SK-MEL-5 (cell line): ENCODE data around the gene DCAF10. TPM values are rescaled to one million over a fixed set of nuclear protein-coding genes. Genes with fewer than 3 reads are reported as not detected.
"Not testable (repeated sequence)": the region's sequence is repeated elsewhere in the genome, so short reads cannot be mapped to it uniquely, and the experiment has no call there.

Experiments used
- DNase-seq: peaks from one replicate; pipeline ENCODE4 v3.0.0-alpha.2; 2016; ENCODE audit warnings: low read depth, low spot score
- in situ Hi-C: cut with HindIII; loops from 2 replicates; pipeline ENCODE4 v1.10.0; 2016; ENCODE audit warnings: low sequenced_read_pairs, high pct_unique_total_duplicates, low pct_unique_long_range_greater_than_20kb
- total RNA-seq: library from RNA; depleted of rRNA; stranded (reverse); fragments of >200 nt; shearing (Covaris generic); gene quantifications from 2 replicates; pipeline ENCODE4 v1.2.3, GENCODE V29; 2014

Gene DCAF10
- total RNA-seq, 1 experiment from 2014 or later, result 10.3 TPM

DNA sequence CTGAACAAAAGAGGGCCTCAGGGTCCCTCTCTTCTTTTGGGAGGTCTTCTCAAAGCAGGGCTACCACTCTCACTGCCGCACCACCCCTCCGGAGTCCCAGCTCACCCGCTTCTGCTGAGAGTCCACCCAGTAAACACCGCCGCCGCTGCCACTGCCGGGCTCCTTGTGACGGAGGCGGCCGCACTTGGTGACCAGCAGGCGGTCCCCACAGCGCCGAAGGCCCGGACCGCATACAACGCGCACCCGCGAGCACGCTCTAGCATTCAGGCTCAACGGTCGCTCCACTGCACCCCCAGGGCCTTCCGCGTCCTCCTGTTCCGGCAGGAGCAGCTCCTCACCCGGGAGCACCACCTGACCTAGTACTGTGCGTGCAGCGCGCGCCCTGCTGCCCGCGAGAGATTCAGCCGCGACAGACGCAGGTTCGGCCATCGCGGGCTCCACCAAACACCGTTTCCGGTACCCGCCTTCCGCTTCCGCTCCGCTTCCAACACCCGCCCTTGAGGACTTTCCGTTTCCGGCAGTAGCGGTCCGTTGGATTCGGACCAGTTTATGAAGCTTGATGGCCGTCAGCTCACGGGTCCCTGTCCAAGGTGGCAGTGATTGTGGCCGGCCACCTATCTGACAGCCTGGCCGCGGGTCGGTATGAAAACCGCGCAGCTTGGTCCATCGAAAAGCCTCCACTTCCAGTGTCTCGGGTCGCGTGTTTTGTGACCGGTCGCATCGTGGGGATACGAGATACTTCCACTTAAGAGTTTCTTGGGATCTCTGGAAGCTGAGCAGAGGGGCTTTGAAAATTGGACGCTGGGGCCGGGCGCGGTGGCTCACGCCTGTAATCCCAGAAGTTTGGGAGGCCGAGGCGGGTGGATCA is 15.7 kb upstream of the DCAF10 start, which contains the start of gene EXOSC3:
EXOSC3 (minus strand) TSS at position 449 of the 868 bp plus-strand sequence; CDS start at position 429, 20 bp downstream.
- in situ Hi-C loops, result no loop called here
- DNase-seq, result peak; percentile 89

DNA sequence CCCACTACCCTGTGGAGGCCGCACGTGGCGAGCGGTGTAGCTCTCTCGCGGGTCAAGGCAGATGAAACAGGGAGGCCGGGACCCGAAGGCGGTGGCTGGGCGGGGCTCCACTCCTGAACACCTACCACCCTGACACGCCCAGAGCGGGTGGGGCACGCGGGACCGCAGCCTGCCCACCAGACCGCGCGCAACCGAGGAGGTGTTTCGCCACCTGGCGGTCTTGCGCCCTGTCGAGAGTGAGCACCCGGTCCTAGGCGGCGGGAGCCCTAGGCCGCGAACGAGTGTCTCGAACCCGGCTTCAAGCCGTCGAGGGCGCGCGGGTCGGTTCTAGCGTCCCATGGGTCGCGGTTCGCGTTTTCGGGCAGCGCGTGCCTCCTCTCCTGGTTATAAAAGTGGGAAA is 13.5 kb upstream of the DCAF10 start:
- DNase-seq, result no peak
- in situ Hi-C loops, result no loop called here

DNA sequence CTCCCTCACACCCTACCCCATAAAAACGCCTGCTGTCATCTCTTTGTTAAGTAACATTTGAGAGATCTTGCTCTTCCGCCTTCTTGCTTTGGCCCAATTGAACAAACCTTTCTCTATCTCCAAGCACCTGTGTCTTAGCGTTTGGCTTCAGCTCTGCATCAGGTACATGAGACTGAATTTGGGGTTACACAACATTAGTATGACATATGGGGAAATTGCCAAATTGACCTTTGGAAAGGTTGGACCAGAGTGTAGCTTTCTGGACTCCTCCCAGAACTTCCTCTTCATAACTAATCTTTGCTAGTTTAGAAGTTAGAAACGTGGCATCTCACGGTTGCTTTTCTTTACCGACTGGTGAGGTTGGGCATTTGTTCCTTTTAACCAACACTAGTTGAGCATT is 12.3 kb upstream of the DCAF10 start:
- DNase-seq, result no peak
- in situ Hi-C loops, result no loop called here

DNA sequence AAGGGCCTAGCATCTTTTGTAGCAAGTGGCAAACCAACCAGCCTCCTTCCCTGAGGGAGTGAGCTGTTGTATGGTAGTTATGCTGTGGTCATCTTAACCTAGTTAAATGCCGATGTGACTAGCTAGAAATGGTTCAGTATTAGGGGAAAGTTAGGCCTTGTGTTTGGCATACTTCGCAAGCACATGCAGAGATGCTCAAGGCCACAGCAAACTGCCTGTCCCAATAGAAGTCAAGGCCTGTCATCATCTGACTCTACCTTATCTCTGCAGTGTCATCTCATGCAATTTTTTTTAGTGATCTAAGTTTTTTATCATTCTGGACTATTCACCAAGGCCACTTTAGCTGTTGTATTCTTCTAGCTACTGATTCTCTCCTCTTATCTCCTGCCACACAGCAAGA is 10.5 kb upstream of the DCAF10 start:
- in situ Hi-C loops, result no loop called here
- DNase-seq, result no peak

DNA sequence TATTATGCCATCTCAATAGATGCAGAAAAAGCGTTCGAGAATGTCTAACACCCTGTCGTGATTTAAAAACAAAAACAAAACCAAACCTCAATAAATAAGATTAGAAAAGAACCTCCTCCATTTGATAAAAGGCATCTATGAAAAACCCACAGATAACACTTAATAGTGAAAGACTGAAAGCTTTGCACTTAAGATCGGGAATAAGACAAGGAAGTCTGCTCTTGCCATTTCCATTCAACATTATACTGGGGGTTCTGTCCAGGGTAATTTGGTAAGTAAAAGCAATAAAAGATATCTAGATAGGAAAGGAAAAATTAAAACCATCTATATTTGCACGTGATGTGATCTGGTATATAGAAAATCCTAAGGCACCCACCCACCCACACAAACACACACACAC is 8.5 kb upstream of the DCAF10 start:
- in situ Hi-C loops, result no loop called here
- no peak for DNase-seq

- in situ Hi-C loops, result no loop called here
- no peak for DNase-seq
These were observed 4.4 kb upstream of the DCAF10 start for GRCh38 chr9:37796232-37796631.

- in situ Hi-C loops, result no loop called here
- DNase-seq, result no peak
These were observed 1.9 kb upstream of the DCAF10 start for GRCh38 chr9:37798677-37799076.

DNA sequence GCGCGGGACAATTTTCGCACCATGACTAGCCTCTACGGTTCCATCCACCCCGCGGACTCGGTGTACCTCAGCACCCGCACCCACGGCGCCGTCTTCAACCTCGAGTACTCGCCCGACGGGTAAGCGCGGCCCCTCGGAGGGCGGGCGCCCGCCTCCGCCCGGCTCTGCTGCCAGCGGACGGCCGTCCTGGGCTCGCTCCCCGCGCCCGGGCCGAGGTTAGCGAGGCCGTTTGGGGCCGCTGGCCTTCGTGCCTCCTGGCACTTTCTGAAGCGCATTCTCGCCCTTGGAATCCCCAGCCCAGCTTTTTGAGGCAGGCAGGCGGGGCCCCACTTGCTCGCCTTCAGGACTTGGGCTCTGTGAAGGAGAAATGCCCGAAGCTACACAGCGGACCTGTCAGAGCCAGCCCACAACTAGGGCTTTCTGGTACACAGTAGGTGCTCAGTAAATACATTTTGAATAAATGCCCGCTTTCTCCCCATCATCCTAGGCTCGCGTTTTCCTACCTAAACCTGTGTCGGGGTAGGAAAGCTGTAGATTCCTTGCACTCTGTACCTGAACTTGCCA is 772 bp downstream of the DCAF10 start:
- DNase-seq, result peak; percentile 2
- in situ Hi-C loops, result no loop called here

- in situ Hi-C loops, result no loop called here
- DNase-seq, result no peak
These were observed 1.5 kb downstream of the DCAF10 start for GRCh38 chr9:37801959-37802711.

DNA sequence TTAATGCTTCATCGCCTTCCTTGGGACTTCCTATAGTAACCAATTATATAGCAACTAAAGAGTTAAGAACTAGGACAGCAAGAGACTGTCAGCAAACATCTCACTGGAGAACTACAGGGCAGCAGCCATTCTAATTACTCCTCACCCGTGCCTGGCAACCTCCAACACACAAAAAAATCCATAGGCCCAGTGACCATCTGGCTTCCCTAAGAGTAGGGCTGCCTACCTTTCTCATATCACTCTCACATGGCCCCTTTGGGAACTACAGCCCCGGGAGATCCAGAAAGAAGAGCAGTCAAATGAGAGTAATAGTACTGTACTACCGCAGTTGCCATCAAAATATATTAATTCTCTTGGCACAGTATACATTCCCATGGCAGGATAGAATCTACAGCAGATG is 5.7 kb downstream of the DCAF10 start:
- in situ Hi-C loops, result no loop called here

DNA sequence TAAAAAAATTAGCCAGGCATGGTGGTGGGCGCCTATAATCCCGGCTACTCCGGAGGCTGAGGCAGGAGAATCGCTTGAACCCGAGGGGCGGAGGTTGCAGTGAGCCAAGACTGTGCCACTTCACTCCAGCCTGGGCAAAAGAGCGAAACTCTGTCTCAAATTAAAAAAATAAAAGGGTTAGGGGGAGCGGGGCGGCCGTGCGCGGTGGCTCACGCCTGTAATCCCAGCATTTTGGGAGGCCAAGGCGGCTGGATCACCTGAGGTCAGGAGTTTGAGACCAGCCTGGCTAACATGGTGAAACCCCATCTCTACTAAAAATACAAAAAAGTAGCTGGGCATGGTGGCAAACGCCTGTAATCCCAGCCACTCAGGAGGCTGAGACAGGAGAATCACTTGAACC is 9.1 kb downstream of the DCAF10 start:
- in situ Hi-C loops, DNase-seq: not testable (repeated sequence)

More for the DNA sequence above, 5.7 kb downstream of the DCAF10 start:
- no peak for DNase-seq

DNA sequence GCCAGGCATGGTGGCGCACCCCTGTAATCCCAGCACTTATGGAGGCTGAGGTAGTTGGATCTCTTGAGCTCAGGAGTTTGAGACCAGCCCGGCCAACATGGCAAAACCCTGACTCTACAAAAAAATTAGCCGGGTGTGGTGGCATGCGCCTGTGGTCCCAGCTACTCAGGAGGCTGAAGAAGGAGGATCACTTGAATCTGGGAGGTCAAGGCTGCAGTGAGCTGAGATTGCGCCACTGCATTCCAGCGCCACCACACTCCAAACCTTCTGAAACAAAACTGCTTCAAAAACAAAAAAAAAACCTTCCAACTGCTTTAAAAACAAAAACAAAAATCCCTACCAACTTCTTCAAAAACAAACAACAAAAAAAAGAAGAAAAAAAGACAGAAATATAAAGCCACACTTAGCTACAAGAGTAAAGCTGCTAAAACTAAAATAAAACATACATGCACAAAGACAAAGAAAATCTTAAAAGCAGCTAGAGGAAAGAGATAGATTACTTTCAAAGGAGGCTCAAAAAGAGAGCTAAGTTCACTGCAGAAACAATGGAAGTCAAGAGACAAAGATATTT is 11.4 kb downstream of the DCAF10 start:
- no peak for DNase-seq
- in situ Hi-C loops, result no loop called here

- no peak for DNase-seq
These were observed 12.3 kb downstream of the DCAF10 start for GRCh38 chr9:37812773-37813379.

GRCh38 chr9:37818849-37819248 is 18.3 kb downstream of the DCAF10 start:
- in situ Hi-C loops, result no loop called here
- no peak for DNase-seq

More at GRCh38 chr9:37812773-37813379, 12.3 kb downstream of the DCAF10 start:
- in situ Hi-C loops, result no loop called here

- in situ Hi-C loops, result no loop called here
- DNase-seq, result no peak
These were observed 19.5 kb downstream of the DCAF10 start for GRCh38 chr9:37820142-37820541.

DNA sequence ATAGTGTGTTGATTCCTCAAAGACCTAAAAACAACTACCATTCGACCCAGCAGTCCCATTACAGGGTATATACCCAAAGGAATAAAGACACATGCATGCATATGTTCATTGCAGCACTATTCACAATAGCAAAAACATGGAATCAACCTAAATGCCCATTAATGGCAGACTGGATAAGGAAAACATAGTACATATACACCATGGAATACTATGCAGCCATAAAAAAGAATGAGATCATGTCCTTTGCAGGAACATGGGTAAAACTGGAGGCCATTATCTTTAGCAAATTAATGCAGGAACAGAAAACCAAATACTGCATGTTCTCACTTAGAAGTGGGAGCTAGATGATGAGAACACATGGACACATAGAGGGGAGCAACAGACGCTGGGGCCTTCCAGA is 24.6 kb downstream of the DCAF10 start:
- DNase-seq, in situ Hi-C loops: not testable (repeated sequence)

- in situ Hi-C loops, result no loop called here
- DNase-seq, result no peak
These were observed 27.0 kb downstream of the DCAF10 start for GRCh38 chr9:37827483-37828165.
